HUES48 (cell line): ENCODE measurements around the gene TSPAN3.

Experiments
- H3K27ac ChIP-seq: one replicate; pipeline ENCODE4 v1.7.0; 2013; ENCODE audit warnings: low read depth, low read length, inconsistent platforms
- H3K27me3 ChIP-seq: 2 replicates; pipeline ENCODE4 v1.6.1; 2013; ENCODE audit warnings: mild to moderate bottlenecking, low read length; ENCODE audit not compliant: control insufficient read depth, insufficient read depth
- H3K36me3 ChIP-seq: 2 replicates; pipeline ENCODE4 v1.6.1; 2013; ENCODE audit warnings: low read length; ENCODE audit not compliant: control insufficient read depth, insufficient read depth
- H3K4me1 ChIP-seq: 2 replicates; pipeline ENCODE4 v1.6.1; 2013; ENCODE audit warnings: mild to moderate bottlenecking, low read length; ENCODE audit not compliant: control insufficient read depth, insufficient read depth
- H3K4me3 ChIP-seq: 2 replicates; pipeline ENCODE4 v1.5.1; 2013; ENCODE audit warnings: mild to moderate bottlenecking, low read depth, low read length
- H3K9ac ChIP-seq: 2 replicates; pipeline ENCODE4 v1.6.1; 2013; ENCODE audit warnings: mild to moderate bottlenecking, low read depth, low read length, moderate library complexity
- H3K9me3 ChIP-seq: 2 replicates; pipeline ENCODE4 v1.6.1; 2013; ENCODE audit warnings: low read length; ENCODE audit not compliant: control insufficient read depth, insufficient read depth

The TSPAN3 gene

GRCh38 chr15:77039217-77039533 is 31.7 kb downstream of the TSPAN3 start:
- Histone ChIP-seq H3K36me3 (peaks cover 23% of the 10 kb centered on the region), H3K4me1 (no peaks in the 10 kb centered on the region), H3K27me3 (no peaks in the 10 kb centered on the region), H3K9me3 (0 out of 2 replicates have a peak, but pooled peaks cover 4% of the 10 kb centered on the region), H3K9ac (no peak overlapping the region), H3K27ac (no peak overlapping the region), H3K4me3 (no peak overlapping the region)

- no peak overlapping the region for H3K27ac ChIP-seq
- H3K9me3 ChIP-seq, result 0 out of 2 replicates have a peak, but pooled peaks cover 4% of the 10 kb centered on the region
- H3K4me3 ChIP-seq, result no peak overlapping the region
- peaks cover 17% of the 10 kb centered on the region for H3K36me3 ChIP-seq
- H3K4me1 ChIP-seq, result no peaks in the 10 kb centered on the region
- H3K27me3 ChIP-seq, result no peaks in the 10 kb centered on the region
- no peak overlapping the region for H3K9ac ChIP-seq
Measured at GRCh38 chr15:77038312-77039216, 32.3 kb downstream of the TSPAN3 start.

- Histone ChIP-seq H3K27ac (no peak overlapping the region), H3K36me3 (peaks cover 8% of the 10 kb centered on the region), H3K4me3 (no peak overlapping the region)
Measured at GRCh38 chr15:77037388-77038209, 33.3 kb downstream of the TSPAN3 start.

GRCh38 chr15:77036537-77037387 is 34.1 kb downstream of the TSPAN3 start:
- no peaks in the 10 kb centered on the region for H3K36me3 ChIP-seq
- 0 out of 2 replicates have a peak, but pooled peaks cover 4% of the 10 kb centered on the region for H3K9me3 ChIP-seq
- no peak overlapping the region for H3K9ac ChIP-seq
- no peak overlapping the region for H3K4me3 ChIP-seq
- H3K27me3 ChIP-seq, result no peaks in the 10 kb centered on the region
- no peaks in the 10 kb centered on the region for H3K4me1 ChIP-seq
- no peak overlapping the region for H3K27ac ChIP-seq

More at GRCh38 chr15:77037388-77038209, 33.3 kb downstream of the TSPAN3 start:
- no peak overlapping the region for H3K9ac ChIP-seq
- H3K9me3 ChIP-seq, result 0 out of 2 replicates have a peak, but pooled peaks cover 4% of the 10 kb centered on the region
- no peaks in the 10 kb centered on the region for H3K27me3 ChIP-seq
- H3K4me1 ChIP-seq, result no peaks in the 10 kb centered on the region

GRCh38 chr15:77035999-77036471 is 34.9 kb downstream of the TSPAN3 start:
- Histone ChIP-seq H3K9me3 (0 out of 2 replicates have a peak, but pooled peaks cover 4% of the 10 kb centered on the region), H3K27ac (no peak overlapping the region), H3K36me3 (no peaks in the 10 kb centered on the region), H3K4me3 (no peak overlapping the region), H3K27me3 (no peaks in the 10 kb centered on the region), H3K4me1 (no peaks in the 10 kb centered on the region), H3K9ac (no peak overlapping the region)

GRCh38 chr15:77035584-77035983 is 35.3 kb downstream of the TSPAN3 start:
- no peak overlapping the region for H3K27ac ChIP-seq
- no peak overlapping the region for H3K9ac ChIP-seq
- no peaks in the 10 kb centered on the region for H3K36me3 ChIP-seq
- H3K4me1 ChIP-seq, result no peaks in the 10 kb centered on the region
- 0 out of 2 replicates have a peak, but pooled peaks cover 4% of the 10 kb centered on the region for H3K9me3 ChIP-seq
- no peak overlapping the region for H3K4me3 ChIP-seq
- no peaks in the 10 kb centered on the region for H3K27me3 ChIP-seq

- Histone ChIP-seq H3K36me3 (no peaks in the 10 kb centered on the region), H3K4me1 (peaks cover 6% of the 10 kb centered on the region; the same call in 1 of the 2 replicates), H3K9me3 (0 out of 2 replicates have a peak, but pooled peaks cover 4% of the 10 kb centered on the region), H3K4me3 (no peak overlapping the region), H3K9ac (no peak overlapping the region), H3K27ac (no peak overlapping the region), H3K27me3 (no peaks in the 10 kb centered on the region)
Measured at GRCh38 chr15:77034695-77035489, 36.0 kb downstream of the TSPAN3 start.

GRCh38 chr15:77033729-77034671 is 36.9 kb downstream of the TSPAN3 start:
- no peaks in the 10 kb centered on the region for H3K36me3 ChIP-seq
- H3K4me3 ChIP-seq, result no peak overlapping the region
- no peak overlapping the region for H3K9ac ChIP-seq
- no peak overlapping the region for H3K27ac ChIP-seq
- no peaks in the 10 kb centered on the region; the same call in 1 of the 2 replicates for H3K27me3 ChIP-seq
- 0 out of 2 replicates have a peak, but pooled peaks cover 4% of the 10 kb centered on the region for H3K9me3 ChIP-seq
- H3K4me1 ChIP-seq, result peaks cover 6% of the 10 kb centered on the region; the same call in 1 of the 2 replicates

GRCh38 chr15:77033417-77033728 is 37.5 kb downstream of the TSPAN3 start:
- Histone ChIP-seq H3K4me3 (no peak overlapping the region), H3K9ac (no peak overlapping the region), H3K36me3 (no peaks in the 10 kb centered on the region), H3K9me3 (0 out of 2 replicates have a peak, but pooled peaks cover 4% of the 10 kb centered on the region), H3K27ac (no peak overlapping the region), H3K4me1 (peaks cover 6% of the 10 kb centered on the region; the same call in 1 of the 2 replicates), H3K27me3 (no peaks in the 10 kb centered on the region; the same call in 1 of the 2 replicates)
